Hematopoietic multipotent progenitor cell (in vitro differentiated cells): ENCODE measurements around the gene TMEM198. TPM values are rescaled to one million over a fixed set of nuclear protein-coding genes. Genes with fewer than 3 reads are reported as not detected.

Experiments used
- DNase-seq, 3 donors: peaks; one replicate each; pipeline ENCODE4 v3.0.0-alpha.2; 2011 to 2015; ENCODE audit warnings: low read depth in 2 of 3, low spot score in 2 of 3
- total RNA-seq: library from RNA; depleted of rRNA; stranded (reverse); fragments of >200 nt; gene quantifications from one replicate; pipeline ENCODE4 v1.2.3, GENCODE V29; 2012

Gene TMEM198
- total RNA-seq = 0.54 TPM

GRCh38 chr2:219543596-219544358 lies at the start of gene TMEM198, which contains the start of gene CHPF:
Gene TMEM198 (plus strand): TSS chr2:219544028. CDS start chr2:219544728, 700 bp downstream.
Gene CHPF (minus strand): TSS chr2:219543809. CDS start chr2:219543538, 271 bp downstream.
- DNase-seq = peak; percentile 86 to 98 (median 97)

GRCh38 chr2:219494952-219495530 lies 48.8 kb upstream of the TMEM198 start:
- DNase-seq = no peak

- DNase-seq = peak in 2 of 3 donors; percentile 75 to 84
These were observed 48.2 kb upstream of the TMEM198 start for GRCh38 chr2:219495531-219496122.

GRCh38 chr2:219496247-219496824 lies 47.5 kb upstream of the TMEM198 start:
- DNase-seq = no peak

- no peak for DNase-seq
These were observed 46.9 kb upstream of the TMEM198 start for GRCh38 chr2:219496825-219497494.

- DNase-seq = no peak
These were observed 46.1 kb upstream of the TMEM198 start for GRCh38 chr2:219497495-219498279.

GRCh38 chr2:219498280-219499057 lies 45.4 kb upstream of the TMEM198 start, which contains the start of gene GMPPA:
Gene GMPPA (plus strand): TSS chr2:219498891. CDS start chr2:219499976, 1,085 bp downstream.
- DNase-seq = peak; percentile 74 to 98 (median 94)

- no peak for DNase-seq
These were observed 44.8 kb upstream of the TMEM198 start for GRCh38 chr2:219499058-219499307.

GRCh38 chr2:219499555-219499954 lies 44.3 kb upstream of the TMEM198 start:
- DNase-seq = no peak

- DNase-seq = no peak
These were observed 43.7 kb upstream of the TMEM198 start for GRCh38 chr2:219500135-219500534.

GRCh38 chr2:219501849-219502248 lies 42.0 kb upstream of the TMEM198 start:
- no peak for DNase-seq

- no peak for DNase-seq
These were observed 41.2 kb upstream of the TMEM198 start for GRCh38 chr2:219502618-219503017.

- DNase-seq = no peak
These were observed 38.2 kb upstream of the TMEM198 start for GRCh38 chr2:219505585-219505984.

- no peak for DNase-seq
These were observed 37.6 kb upstream of the TMEM198 start for GRCh38 chr2:219506153-219506801.

GRCh38 chr2:219506802-219507526 lies 36.9 kb upstream of the TMEM198 start:
- DNase-seq = no peak

GRCh38 chr2:219507581-219508443 lies 36.0 kb upstream of the TMEM198 start:
- no peak for DNase-seq

- no peak for DNase-seq
These were observed 35.4 kb upstream of the TMEM198 start for GRCh38 chr2:219508444-219508734.
